SK-N-MC (cell line): ENCODE measurements around the gene NPIPB2.

Experiments used
- EZH2 ChIP-seq: fragments of 200-600 bp; sonication (generic); IDR thresholded peaks from one replicate; pipeline ENCODE4 v1.6.1; 2017; ENCODE audit warnings: antibody characterized with exemption
- POLR2AphosphoS5 ChIP-seq: IDR thresholded peaks from 2 replicates; pipeline ENCODE4 v1.6.1; 2012; ENCODE audit warnings: mild to moderate bottlenecking, low read depth, low read length, borderline replicate concordance

- TF ChIP-seq EZH2: no peak
- TF ChIP-seq POLR2AphosphoS5: no peak
Measured at GRCh38 chr16:11979013-11979672, 37.3 kb upstream of the NPIPB2 start.
